Measurements from ENCODE around the gene CDH4.

GRCh38 chr20:61583356-61583755 lies 331.3 kb downstream of the CDH4 start:
- TF ChIP-seq CTCF (IDR thresholded peaks at IDR 0.05; ENCODE audit: insufficient read depth, low read length, poor library complexity, severe bottlenecking) (no peak), EZH2phosphoT487 (conservative IDR thresholded peaks at IDR 0.05; ENCODE audit: low read length) (no peak)
